NB4 (cell line): ENCODE results near the gene EDA2R.

Source experiments
- DNase-seq: peaks from one replicate; pipeline ENCODE4 v3.0.0; 2010; ENCODE audit warnings: low read depth
- H3K4me3 ChIP-seq: one replicate; pipeline ENCODE4 v1.5.1; 2011; ENCODE audit warnings: mild to moderate bottlenecking, low read depth, low read length, moderate library complexity
- MYC ChIP-seq: IDR thresholded peaks from 2 replicates; pipeline ENCODE4 v1.6.1; 2011; ENCODE audit warnings: low read depth, low read length
- POLR2A ChIP-seq: IDR thresholded peaks from 2 replicates; pipeline ENCODE4 v1.6.1; 2011; ENCODE audit warnings: mild to moderate bottlenecking; ENCODE audit not compliant: insufficient read length; ENCODE audit errors: extremely low read depth
- TF ChIP-seq, protein P1 (sequence below): IDR thresholded peaks from one replicate; pipeline ENCODE4 v1.5.1; 2012; ENCODE audit warnings: low read depth, low read length
- TF ChIP-seq, protein P2 (sequence below): IDR thresholded peaks from 2 replicates; pipeline ENCODE4 v1.6.1; 2011; ENCODE audit warnings: low read depth, low read length

EDA2R gene

DNA sequence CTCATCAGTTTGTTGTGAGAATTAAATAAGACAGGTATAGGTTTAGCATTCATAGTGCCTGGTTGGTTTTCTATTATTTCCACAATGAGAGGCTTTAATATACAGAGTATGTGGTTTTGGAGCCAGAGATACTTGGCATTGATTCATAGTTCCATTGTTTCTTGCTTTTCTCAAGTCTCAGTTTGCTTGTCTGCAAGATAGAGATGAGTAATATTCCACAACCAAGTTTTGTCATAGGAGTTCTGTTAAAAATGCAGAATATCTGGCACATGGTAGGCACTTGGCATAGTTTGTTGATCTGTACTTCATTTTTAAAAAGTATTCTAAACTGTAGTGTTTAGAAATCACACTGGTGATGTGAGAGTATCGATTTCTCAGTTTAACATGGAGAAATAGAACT, 37.5 kb upstream of the EDA2R start:
- TF ChIP-seq POLR2A (no peak), MYC (no peak)
- TF ChIP-seq, protein P1, sequence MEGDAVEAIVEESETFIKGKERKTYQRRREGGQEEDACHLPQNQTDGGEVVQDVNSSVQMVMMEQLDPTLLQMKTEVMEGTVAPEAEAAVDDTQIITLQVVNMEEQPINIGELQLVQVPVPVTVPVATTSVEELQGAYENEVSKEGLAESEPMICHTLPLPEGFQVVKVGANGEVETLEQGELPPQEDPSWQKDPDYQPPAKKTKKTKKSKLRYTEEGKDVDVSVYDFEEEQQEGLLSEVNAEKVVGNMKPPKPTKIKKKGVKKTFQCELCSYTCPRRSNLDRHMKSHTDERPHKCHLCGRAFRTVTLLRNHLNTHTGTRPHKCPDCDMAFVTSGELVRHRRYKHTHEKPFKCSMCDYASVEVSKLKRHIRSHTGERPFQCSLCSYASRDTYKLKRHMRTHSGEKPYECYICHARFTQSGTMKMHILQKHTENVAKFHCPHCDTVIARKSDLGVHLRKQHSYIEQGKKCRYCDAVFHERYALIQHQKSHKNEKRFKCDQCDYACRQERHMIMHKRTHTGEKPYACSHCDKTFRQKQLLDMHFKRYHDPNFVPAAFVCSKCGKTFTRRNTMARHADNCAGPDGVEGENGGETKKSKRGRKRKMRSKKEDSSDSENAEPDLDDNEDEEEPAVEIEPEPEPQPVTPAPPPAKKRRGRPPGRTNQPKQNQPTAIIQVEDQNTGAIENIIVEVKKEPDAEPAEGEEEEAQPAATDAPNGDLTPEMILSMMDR = no peak
- TF ChIP-seq, protein P2, sequence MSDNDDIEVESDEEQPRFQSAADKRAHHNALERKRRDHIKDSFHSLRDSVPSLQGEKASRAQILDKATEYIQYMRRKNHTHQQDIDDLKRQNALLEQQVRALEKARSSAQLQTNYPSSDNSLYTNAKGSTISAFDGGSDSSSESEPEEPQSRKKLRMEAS = no peak
- no peak for DNase-seq

GRCh38 chrX:66675541-66675940, 36.7 kb upstream of the EDA2R start:
- no peak for DNase-seq
- no peak overlapping the region for H3K4me3 ChIP-seq

More for the DNA sequence above, 37.5 kb upstream of the EDA2R start:
- no peak overlapping the region for H3K4me3 ChIP-seq

DNA sequence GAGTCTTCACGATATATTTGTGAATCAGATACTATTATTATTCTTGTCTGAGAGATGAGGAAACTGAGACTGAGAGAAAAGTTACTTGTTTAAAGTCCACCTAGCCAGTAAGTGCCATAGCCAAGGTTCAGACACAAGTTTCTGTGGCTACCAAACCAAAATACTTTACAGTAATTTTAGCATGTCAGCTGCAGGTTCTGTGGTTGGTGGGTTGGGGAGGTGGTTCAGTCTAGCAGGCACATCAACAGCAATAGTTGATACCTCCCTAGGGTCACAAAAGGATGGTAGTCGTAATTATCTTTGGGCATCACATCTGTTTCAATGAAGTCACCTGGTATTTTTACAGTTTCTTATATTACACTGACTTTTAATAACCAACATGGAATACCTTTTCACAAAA, 35.6 kb upstream of the EDA2R start:
- TF ChIP-seq MYC = no peak
- no peak for DNase-seq
- no peak overlapping the region for H3K4me3 ChIP-seq

More at GRCh38 chrX:66675541-66675940, 36.7 kb upstream of the EDA2R start:
- TF ChIP-seq POLR2A = no peak
- TF ChIP-seq, protein P1 = no peak
- no peak for TF ChIP-seq MYC
- TF ChIP-seq, protein P2 = no peak

- TF ChIP-seq, protein P1 = no peak
- TF ChIP-seq MYC (no peak), POLR2A (no peak)
- TF ChIP-seq, protein P2 = no peak
- no peak overlapping the region for H3K4me3 ChIP-seq
- no peak for DNase-seq
These were observed 33.2 kb upstream of the EDA2R start for GRCh38 chrX:66672106-66672505.

GRCh38 chrX:66654411-66654810, 15.5 kb upstream of the EDA2R start:
- DNase-seq = no peak
- no peak overlapping the region for H3K4me3 ChIP-seq
- TF ChIP-seq, protein P1 = no peak
- TF ChIP-seq, protein P2 = no peak
- no peak for TF ChIP-seq MYC
- no peak for TF ChIP-seq POLR2A

- no peak for DNase-seq
- no peak overlapping the region for H3K4me3 ChIP-seq
- TF ChIP-seq, protein P1 = no peak
- TF ChIP-seq POLR2A = no peak
- TF ChIP-seq, protein P2 = no peak
- no peak for TF ChIP-seq MYC
These were observed 3.5 kb downstream of the EDA2R start for GRCh38 chrX:66635360-66635759.
